Right lobe of liver (tissue), 4 donors: ENCODE data around the gene PKIB.

Source experiments
- POLR2A ChIP-seq: fragments of 450-650 bp; IDR thresholded peaks from one replicate; pipeline ENCODE4 v1.6.1; 2017; ENCODE audit warnings: antibody characterized with exemption, mild to moderate bottlenecking
- TF ChIP-seq, protein P1 (sequence below), 4 donors: fragments of 200-600 bp in 3 of 4; fragments of 450-650 bp in 1 of 4; IDR thresholded peaks; one replicate each; pipeline versions ENCODE4 v1.5.1 to v1.8.0; 2016 to 2022; ENCODE audit warnings: antibody characterized with exemption in 4 of 4, mild to moderate bottlenecking in 2 of 4
- donor health status: DM: no; HTN: no; CAD: no.
- donor health status: DM: no; HTN: no; CAD: no.
- donor health status: DM: no; HTN: yes; CAD: no.

DNA sequence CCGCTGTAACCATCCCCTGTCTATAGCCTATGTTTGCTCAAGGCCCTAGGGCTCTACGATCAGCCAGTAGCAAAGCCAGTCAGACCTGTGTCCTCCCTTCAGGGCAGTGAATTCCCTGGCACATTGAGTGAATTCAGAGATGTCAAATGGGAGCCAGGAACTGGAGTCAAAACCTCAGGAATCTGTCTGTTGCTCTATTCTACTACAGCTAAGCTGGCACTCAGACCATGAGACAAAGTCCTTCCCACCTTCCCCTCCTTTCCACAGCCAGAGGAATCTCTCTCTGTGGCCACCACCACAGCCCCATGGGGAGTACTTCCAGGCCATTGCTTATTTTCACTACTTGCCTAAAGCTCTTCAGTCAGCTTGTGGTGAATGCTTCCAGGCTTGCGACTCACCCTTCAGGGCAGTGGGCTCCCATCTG is 82.0 kb downstream of the PKIB start:
- TF ChIP-seq, protein P1, sequence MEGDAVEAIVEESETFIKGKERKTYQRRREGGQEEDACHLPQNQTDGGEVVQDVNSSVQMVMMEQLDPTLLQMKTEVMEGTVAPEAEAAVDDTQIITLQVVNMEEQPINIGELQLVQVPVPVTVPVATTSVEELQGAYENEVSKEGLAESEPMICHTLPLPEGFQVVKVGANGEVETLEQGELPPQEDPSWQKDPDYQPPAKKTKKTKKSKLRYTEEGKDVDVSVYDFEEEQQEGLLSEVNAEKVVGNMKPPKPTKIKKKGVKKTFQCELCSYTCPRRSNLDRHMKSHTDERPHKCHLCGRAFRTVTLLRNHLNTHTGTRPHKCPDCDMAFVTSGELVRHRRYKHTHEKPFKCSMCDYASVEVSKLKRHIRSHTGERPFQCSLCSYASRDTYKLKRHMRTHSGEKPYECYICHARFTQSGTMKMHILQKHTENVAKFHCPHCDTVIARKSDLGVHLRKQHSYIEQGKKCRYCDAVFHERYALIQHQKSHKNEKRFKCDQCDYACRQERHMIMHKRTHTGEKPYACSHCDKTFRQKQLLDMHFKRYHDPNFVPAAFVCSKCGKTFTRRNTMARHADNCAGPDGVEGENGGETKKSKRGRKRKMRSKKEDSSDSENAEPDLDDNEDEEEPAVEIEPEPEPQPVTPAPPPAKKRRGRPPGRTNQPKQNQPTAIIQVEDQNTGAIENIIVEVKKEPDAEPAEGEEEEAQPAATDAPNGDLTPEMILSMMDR (IDR thresholded peaks at IDR 0.05): no peak
- TF ChIP-seq POLR2A: no peak
